Nephron (organoid): ENCODE data around the gene MPPE1.

Source experiments
- H3K27ac Mint-ChIP-seq, 3 experiments: 2 replicates each; pipeline ENCODE4 v1.8.0; 2020; ENCODE audit warnings: mixed read lengths in 3 of 3, mild to moderate bottlenecking in 2 of 3, moderate library complexity in 1 of 3
- H3K27me3 Mint-ChIP-seq: 2 replicates; pipeline ENCODE4 v1.8.0; 2021; ENCODE audit warnings: low read depth, mild to moderate bottlenecking, moderate library complexity, mixed read lengths
- H3K36me3 Mint-ChIP-seq: 2 replicates; pipeline ENCODE4 v1.8.0; 2020; ENCODE audit warnings: low read depth, mixed read lengths
- H3K4me1 Mint-ChIP-seq: 2 replicates; pipeline ENCODE4 v1.8.0; 2020; ENCODE audit warnings: mixed read lengths
- H3K4me3 Mint-ChIP-seq, 3 experiments: 2 replicates each; pipeline ENCODE4 v1.8.0; 2020; ENCODE audit warnings: mild to moderate bottlenecking in 3 of 3, mixed read lengths in 3 of 3, moderate library complexity in 2 of 3
- H3K9me3 Mint-ChIP-seq: 2 replicates; pipeline ENCODE4 v1.8.0; 2020; ENCODE audit warnings: mixed read lengths
- CTCF ChIP-seq, 3 experiments: fragments of 200-600 bp; sonication (generic); IDR thresholded peaks; one replicate each; pipeline ENCODE4 v1.5.0; 2021; ENCODE audit warnings: antibody characterized with exemption in 3 of 3; ENCODE audit not compliant: unreplicated experiment in 3 of 3

MPPE1 gene

GRCh38 chr18:11944786-11945185 lies 36.7 kb upstream of the MPPE1 start:
- no peak for TF ChIP-seq CTCF (IDR thresholded peaks at IDR 0.05; ENCODE audit: unreplicated experiment in 3 of 3)
- Mint-ChIP-seq H3K36me3 (no peaks in the 10 kb centered on the region), H3K9me3 (no peaks in the 10 kb centered on the region), H3K4me3 (no peak overlapping the region), H3K27me3 (no peaks in the 10 kb centered on the region), H3K4me1 (peaks cover 23% of the 10 kb centered on the region), H3K27ac (no peak overlapping the region)

DNA sequence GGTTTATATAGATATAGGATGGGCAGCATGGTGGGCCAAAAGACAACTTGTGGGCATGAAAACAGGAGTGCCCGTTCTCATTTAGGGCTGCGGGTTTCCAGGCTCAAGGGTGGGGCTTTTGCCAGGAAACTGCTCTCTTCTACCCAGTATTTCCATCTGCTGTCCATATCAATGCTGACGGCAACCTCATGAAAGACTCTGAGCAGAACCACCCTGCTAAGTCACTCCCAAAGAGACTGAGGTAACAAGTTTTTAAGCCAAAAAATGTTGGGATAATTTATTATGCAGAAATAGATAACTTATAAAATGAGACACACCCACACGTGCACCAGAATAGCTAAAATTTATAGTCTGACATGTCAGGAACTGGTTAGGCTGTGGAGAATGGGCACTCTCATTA lies 36.1 kb upstream of the MPPE1 start:
- Mint-ChIP-seq H3K4me3 (no peak overlapping the region), H3K9me3 (no peaks in the 10 kb centered on the region), H3K27me3 (no peaks in the 10 kb centered on the region), H3K36me3 (no peaks in the 10 kb centered on the region), H3K27ac (no peak overlapping the region), H3K4me1 (peaks cover 19% of the 10 kb centered on the region)
- TF ChIP-seq CTCF (IDR thresholded peaks at IDR 0.05; ENCODE audit: unreplicated experiment in 3 of 3): no peak

- no peak for TF ChIP-seq CTCF (IDR thresholded peaks at IDR 0.05; ENCODE audit: unreplicated experiment in 3 of 3)
- H3K4me1 Mint-ChIP-seq: peaks cover 12% of the 10 kb centered on the region
- H3K27me3 Mint-ChIP-seq: no peaks in the 10 kb centered on the region
- no peak overlapping the region for H3K4me3 Mint-ChIP-seq
- H3K27ac Mint-ChIP-seq: no peak overlapping the region
- H3K9me3 Mint-ChIP-seq: no peaks in the 10 kb centered on the region
- H3K36me3 Mint-ChIP-seq: no peaks in the 10 kb centered on the region
These were observed 35.4 kb upstream of the MPPE1 start for GRCh38 chr18:11943551-11943950.

DNA sequence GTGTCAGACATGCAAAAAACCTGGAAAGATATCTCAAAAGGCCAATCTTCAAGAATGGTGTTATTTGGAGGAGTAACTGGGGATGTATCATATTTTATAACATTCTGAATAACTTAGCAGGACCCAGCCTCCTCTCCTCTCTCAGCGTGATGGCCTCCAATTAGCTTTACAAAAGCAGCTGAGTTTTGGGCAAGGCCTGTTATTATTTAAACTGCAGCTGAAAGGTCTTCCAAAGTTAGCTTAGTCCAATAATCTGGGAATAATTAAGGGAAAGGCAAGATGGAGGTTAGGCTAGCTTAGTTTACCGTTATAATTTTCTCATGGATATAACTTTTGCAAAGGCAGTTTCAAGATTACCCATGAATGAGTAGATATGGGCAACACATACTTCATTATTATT lies 32.8 kb upstream of the MPPE1 start:
- H3K9me3 Mint-ChIP-seq: no peaks in the 10 kb centered on the region
- TF ChIP-seq CTCF (IDR thresholded peaks at IDR 0.05; ENCODE audit: unreplicated experiment in 3 of 3): no peak
- H3K36me3 Mint-ChIP-seq: no peaks in the 10 kb centered on the region
- H3K27me3 Mint-ChIP-seq: no peaks in the 10 kb centered on the region
- no peak overlapping the region for H3K27ac Mint-ChIP-seq
- H3K4me3 Mint-ChIP-seq: no peak overlapping the region
- no peaks in the 10 kb centered on the region for H3K4me1 Mint-ChIP-seq

DNA sequence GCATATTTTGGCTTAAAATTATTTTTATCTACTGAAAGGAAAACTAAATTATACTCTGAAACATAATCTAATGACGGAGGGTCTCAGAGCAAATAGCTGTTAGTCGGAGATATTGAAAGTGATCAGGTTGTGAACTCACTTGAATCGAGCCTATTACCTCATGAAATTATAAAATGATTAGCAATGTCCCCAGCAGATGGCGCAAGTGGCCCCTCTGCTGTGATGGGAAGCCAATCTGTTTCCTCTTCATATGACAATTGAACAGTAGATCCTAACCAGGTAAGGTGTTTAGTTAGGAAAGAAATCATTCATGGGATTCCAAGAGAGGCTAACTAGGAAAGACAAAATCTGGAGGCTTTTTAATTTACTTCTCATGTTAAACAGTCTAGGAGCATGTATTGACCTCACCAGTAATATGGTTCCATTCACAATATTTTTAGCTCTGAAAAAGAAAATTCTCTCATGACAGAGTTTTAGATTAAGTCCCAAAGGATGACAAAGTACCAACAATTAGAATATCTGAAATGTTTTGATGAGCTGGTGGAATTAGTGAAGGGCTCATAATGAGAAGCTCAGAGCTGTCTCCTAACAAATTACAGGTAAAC lies 29.9 kb upstream of the MPPE1 start:
- H3K9me3 Mint-ChIP-seq: no peaks in the 10 kb centered on the region
- no peaks in the 10 kb centered on the region for H3K36me3 Mint-ChIP-seq
- TF ChIP-seq CTCF (IDR thresholded peaks at IDR 0.05; ENCODE audit: unreplicated experiment in 3 of 3): peak; percentile 77 to 86 (median 83)
- peak overlapping the region in 2 of 3 experiments; percentile 11 to 21 for H3K27ac Mint-ChIP-seq
- no peaks in the 10 kb centered on the region for H3K27me3 Mint-ChIP-seq
- no peaks in the 10 kb centered on the region for H3K4me1 Mint-ChIP-seq
- no peak overlapping the region for H3K4me3 Mint-ChIP-seq

DNA sequence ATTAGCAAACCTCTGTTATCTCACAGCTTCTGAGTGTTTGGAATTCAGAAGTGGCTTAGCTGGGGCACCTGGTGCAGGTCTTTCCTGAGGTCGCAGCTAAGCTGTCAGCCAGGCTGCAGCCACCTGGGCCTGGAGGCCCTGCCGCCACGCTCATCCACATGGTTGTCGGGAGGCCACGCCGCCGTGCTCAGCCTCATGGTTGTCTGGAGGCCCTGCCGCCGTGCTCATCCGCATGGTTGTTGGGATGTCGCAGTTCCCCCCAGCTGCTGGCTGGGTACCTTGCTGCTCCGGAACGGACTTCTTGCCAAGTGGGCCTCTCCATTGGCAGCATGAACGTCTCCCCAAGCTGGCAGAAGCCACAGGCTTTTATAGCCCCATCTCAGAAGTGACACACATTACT lies 24.3 kb upstream of the MPPE1 start:
- Mint-ChIP-seq H3K4me3 (no peak overlapping the region), H3K27me3 (no peaks in the 10 kb centered on the region), H3K9me3 (no peaks in the 10 kb centered on the region)

More for the DNA sequence above, 24.3 kb upstream of the MPPE1 start:
- no peak for TF ChIP-seq CTCF (IDR thresholded peaks at IDR 0.05; ENCODE audit: unreplicated experiment in 3 of 3)
- Mint-ChIP-seq H3K27ac (no peak overlapping the region), H3K4me1 (no peaks in the 10 kb centered on the region), H3K36me3 (no peaks in the 10 kb centered on the region)
